ENCODE results near the gene CTSS.
"Not testable (repeated sequence)": the region's sequence is repeated elsewhere in the genome, so short reads cannot be mapped to it uniquely, and the experiment has no call there.

CTSS gene

DNA sequence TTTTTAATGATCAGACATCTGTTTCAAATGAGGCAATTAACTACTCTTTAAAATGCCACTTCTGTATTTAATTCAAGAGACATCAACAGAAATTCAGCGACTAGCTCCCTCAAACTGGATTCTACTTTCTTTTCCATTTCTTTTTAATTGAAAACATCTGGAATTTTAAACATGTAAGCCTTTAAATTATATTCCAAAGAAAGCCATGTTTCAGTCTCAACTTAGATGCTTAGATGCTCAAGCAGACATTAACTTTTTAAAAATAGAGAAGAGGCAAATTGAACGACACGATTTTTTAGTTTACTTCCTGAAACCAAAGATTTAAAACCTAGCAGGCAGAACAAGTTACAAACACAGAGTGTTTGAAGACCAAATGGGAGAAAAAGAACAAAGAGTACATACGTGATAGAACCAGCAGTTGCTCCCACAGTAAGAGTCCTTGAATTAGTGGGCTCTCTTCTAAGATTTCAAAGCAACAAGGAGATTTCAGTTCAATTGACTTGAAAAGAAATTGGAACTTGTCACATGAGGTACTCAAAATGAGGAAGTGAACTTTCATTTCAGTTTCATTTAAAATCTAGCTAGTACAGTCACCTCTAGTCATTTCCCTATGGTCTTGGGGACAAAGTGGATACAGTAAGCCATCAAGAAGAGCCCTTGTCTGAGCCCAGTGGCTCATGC, at the start of gene CTSS:
CTSS (minus strand) TSS at position 483 of the 681 bp plus-strand sequence. CDS start 1,015 bp downstream, outside the sequence.
- peak within 1 kb of the TSS; percentile 52 for H3K27ac ChIP-seq
- DNase-seq (ENCODE audit: low read depth, low spot score), result no peak

DNA sequence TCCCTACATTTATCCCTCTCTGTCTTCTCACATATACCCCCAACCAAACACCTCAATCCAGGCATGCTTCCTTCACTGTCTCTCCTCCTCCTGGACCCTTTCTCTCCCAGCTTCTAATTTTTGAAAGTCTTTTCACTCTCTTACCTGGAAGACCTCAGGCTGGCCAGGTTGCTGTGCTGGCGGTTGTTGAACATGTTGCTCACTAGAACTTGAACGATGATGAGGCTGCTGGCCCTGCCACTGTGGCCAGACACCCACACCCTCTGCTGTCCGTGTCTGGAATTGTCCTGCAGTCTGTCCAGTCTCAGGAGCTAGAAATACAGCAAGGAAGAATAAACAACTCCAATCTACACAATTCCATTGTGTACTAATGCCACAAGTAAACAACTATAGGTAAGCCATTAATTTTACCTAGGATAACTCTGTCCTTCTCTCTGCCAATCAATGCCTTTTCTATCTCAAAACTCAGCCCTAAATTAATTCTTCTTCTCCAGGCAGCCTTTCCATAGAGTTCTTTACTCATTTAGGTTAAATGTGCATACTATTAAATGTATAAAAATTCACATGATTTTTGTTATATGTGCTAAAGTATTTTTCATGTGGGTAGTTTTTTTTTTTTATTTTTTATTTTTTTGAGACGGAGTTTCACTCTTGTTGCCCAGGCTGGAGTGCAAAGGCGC, 47.6 kb upstream of the CTSS start:
- DNase-seq (ENCODE audit: low read depth, low spot score), result peak; percentile 24
- no peak overlapping the region for H3K27ac ChIP-seq

DNA sequence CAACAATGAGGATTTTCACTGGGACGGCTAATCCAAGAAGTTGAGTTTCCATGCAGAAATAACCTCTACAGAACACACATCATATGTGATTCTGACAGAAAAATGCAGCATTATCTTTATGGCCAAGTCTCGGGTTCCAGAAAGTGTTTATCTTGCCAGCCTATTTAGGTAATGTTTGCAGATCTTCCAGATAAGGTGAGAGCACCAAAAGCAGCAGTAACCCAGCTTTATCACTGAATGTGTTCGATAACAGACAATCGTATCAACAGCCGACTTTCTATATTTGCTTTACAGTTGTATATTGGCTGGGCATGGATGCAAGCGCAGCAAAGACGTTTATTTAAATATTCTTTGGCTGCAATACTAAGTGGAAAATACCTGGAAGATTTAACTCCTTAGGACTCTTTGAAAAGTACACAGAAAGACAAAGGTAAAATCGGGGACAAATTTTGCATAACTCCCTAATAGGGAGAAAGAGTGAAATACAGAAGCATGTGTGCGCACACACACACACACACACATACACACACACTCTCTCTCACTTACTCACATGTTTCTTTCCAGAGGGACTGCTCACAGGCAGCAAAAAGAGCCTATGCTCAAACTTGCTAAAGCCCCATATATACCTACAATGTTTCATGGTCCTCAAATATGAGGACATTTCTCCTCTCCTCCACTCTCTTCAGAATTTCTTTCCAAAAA, 45.5 kb upstream of the CTSS start:
- no peak overlapping the region for H3K27ac ChIP-seq
- no peak for DNase-seq (ENCODE audit: low read depth, low spot score)

DNA sequence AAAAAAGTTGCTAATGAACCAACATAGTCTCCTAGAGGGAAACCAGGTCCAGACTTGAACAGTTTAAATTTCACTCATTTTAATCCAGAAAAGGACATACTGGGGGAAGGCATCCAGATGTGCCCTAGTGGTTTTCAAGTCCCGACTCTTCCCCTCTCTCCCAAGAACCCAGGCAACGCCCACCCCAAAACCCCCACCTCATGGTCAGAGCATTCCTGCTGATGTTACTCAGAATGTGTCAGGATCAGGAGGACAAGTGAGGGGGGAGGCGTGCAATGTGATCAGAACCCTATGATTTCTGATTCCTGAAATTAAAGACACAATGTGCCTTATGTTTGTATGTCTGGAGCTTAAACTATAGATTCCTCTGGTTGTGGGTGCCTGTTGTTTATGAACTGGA, 44.1 kb upstream of the CTSS start:
- DNase-seq (ENCODE audit: low read depth, low spot score), result peak; percentile 69
- peak overlapping the region; percentile 46 for H3K27ac ChIP-seq

DNA sequence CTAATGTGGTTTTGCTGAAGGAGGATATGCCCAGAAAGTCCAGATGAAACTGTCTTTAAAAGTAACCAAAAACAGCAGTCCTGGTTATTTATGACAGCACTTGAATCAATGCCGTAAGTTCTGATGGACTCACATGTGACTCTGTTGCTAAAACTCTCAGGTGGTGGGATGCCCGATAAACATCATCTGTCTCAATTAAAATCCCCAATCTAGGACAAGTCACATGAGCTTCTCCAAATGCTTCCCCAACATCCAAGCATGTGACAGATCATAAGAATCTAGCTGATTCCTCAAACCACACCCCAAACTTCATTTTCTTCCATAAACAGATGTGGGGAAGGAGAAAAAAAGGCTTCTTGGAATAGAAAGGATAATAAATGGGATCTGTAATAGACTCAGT, 43.3 kb upstream of the CTSS start:
- no peak overlapping the region for H3K27ac ChIP-seq
- no peak for DNase-seq (ENCODE audit: low read depth, low spot score)

DNA sequence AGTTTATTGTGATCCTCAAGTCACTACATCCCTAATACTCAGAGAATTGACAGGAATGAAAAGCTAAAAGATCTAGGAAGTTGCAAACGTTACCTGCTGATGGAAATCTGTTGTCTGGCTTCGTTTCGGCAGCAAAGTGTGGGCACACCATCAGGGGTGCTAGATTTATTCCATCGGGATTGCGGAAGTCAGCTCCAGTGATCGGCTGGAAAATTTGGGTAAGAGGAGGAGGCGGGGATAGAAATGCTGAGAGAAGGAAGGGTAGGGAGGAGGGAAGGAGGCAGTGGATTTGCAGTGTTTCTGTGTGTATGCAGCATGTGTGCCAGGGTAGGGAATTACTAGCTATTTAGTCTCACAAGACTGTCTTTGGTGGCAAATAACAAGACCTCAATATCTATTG, 42.5 kb upstream of the CTSS start, which contains the start of gene CTSK:
CTSK (minus strand) TSS at position 140 of the 400 bp plus-strand sequence. CDS start 1,455 bp downstream, outside the sequence.
- no peak for DNase-seq (ENCODE audit: low read depth, low spot score)
- H3K27ac ChIP-seq, result no peak within 1 kb of the TSS

DNA sequence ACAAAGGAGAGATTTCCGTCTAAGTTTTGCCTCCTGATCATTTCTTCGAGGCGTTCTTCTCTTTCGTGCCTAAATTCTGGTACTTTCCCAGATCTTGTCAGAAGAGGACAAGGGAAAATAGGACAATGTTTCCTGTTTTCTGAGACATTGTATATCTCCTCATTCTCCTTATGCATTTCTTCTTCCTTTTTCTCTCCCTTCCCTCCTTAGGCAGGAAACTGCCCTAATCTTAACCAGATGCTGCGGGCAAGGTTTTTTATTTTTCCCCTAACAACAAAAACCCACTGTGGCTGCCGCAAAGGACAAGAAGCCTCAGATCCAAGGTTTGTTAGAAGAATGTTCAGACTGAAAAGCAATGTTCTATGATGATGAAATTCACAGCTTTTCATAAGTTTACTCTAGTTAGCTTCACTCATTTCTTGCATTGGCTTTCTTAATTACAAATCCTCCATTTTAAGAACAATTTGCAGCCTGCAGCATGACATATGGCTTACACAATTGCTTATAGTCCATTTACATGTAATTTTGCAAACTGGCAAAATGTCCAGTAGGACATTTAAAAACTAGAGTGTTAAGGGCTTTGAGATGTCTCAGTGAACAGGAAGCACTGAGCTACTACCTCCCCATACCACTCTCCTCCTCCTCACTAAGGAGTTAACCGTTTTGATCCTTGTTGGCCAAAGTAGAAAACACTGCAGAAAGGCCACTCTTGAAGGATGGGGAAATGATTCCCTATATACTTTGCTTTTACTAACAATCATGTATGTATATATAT, 41.9 kb upstream of the CTSS start:
- no peak for DNase-seq (ENCODE audit: low read depth, low spot score)

DNA sequence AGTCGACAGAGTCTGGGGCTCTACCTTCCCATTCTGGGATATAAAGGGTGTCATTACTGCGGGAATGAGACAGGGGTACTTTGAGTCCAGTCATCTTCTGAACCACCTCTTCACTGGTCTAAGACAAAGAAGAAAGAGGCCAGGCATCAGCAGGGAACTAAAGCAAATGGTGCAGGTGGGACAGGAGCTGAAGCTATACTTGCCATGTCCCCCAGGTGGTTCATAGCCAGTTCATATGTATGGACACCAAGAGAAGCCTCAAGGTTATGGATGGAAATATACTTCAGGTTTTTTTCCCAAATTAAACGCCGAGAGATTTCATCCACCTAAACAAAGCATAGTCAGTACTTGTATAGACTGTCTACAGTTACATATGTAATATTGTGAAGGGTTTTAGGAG, 40.3 kb upstream of the CTSS start:
- DNase-seq (ENCODE audit: low read depth, low spot score), result no peak
- H3K27ac ChIP-seq, result no peak overlapping the region

More for the DNA sequence above, 41.9 kb upstream of the CTSS start:
- H3K27ac ChIP-seq, result no peak overlapping the region

DNA sequence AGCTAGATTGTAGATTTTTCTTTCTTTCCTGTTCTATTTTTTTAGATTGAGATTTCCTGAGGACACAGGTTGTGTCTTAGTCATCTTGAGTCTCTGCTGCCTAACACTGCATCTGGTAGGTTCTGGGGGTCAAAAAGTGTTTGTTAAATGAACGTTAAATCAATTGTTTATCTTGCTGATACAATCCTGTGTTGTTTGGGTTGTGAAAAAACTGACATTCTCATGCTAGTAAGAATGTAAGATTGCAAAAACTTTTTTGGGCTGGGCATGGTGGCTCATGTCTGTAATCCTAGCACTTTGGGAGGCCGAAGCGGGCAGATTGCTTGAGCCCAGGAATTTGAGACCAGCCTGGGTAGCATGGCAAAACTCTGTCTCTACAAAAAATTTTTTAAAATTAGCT, 39.1 kb upstream of the CTSS start:
- H3K27ac ChIP-seq, result no peak overlapping the region
- no peak for DNase-seq (ENCODE audit: low read depth, low spot score)

DNA sequence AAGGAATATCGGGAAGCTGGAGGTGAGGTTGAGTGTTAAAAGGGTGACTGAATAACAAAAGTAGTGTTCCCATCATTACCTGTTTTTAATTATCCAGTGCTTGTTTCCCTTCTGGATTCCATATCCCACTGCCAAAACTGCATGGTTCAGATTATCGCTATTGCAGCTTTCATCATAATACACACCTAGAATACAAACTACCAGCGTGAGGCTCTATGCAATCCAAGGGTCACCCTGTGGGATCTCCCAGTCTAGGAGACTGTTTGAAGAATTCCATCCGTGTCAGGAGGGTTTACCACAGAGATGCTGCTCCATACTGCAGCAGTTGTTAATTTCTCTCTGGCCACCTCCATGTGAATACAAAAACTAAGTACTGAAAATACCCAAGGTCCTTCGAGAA, 33.5 kb upstream of the CTSS start:
- no peak for DNase-seq (ENCODE audit: low read depth, low spot score)
- no peak overlapping the region for H3K27ac ChIP-seq

DNA sequence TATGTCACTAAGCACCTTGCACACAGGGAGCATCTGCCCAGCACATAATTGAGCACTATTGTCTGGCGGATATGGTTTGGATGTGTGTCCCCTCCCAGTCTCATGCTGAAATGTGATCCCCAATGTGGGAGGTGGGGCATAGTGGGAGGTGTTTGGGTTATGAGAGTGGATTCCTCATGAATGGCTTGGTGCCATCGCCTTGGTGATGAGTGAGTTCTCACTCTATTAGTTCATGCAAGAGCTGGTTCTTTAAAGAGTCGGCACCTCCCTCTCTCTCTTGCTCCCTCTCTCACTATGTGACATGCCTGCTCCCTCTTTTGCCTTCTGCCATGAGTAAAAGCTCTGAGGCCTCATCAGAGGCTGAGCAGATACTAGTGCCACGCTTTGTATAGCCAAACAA, 32.9 kb upstream of the CTSS start:
- no peak overlapping the region for H3K27ac ChIP-seq
- no peak for DNase-seq (ENCODE audit: low read depth, low spot score)

DNA sequence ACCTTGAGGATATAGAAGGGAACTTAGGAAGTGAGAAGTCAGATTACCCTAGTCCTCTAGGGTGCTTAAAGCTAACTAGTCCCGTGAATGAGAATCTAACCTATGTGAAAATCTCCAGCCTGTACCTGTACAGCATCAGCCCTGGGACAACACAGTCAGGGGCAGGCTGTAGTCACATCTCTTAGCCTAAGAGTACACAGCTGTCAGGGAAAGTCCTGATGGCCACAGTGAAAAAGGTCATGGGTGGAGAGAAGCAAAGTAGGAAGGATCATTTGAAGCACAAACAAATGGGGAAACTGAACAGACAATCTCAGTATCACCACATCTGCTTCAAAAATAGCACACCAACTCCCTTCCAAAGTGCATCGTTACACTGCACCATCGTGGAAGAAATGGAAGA, 30.8 kb upstream of the CTSS start:
- DNase-seq (ENCODE audit: low read depth, low spot score), result no peak
- no peak overlapping the region for H3K27ac ChIP-seq

DNA sequence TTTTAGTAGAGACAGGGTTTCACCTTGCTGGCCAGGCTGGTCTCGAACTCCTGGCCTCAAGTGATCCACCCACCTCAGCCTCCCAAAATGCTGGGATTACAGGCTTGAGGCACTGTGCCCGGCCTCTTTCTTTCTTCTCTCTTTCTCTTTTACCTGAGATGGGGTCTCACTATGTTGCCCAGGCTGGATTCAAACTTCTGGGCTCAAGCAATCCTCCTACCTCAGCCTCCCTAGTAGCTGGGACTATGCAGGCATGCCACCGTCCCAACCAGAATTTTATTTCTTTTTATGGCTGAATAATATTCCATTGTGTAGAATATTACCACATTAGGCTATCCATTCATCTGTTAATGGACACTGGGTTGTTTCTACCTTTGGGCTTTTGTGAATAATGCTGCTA, 28.2 kb upstream of the CTSS start:
- not testable (repeated sequence) for DNase-seq (ENCODE audit: low read depth, low spot score); H3K27ac ChIP-seq

DNA sequence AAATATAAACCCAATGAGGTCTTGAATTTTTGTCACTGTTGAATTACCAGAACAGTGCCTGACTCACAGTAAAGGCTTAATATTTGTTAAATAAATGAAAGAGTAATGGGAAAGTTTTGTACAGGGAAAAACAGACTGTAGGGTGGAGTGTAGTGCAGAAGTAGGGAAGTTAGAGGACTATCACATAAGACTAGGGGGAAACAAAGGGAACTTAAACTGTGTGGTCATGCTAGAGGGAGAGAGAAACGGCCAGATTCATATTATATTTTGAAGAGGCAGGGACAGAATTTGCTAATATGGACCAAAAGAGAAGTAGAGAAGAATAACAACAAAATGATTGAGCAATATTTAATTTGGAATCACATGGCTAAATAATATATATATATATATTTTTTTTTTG, 27.6 kb upstream of the CTSS start:
- no peak overlapping the region for H3K27ac ChIP-seq
- no peak for DNase-seq (ENCODE audit: low read depth, low spot score)

DNA sequence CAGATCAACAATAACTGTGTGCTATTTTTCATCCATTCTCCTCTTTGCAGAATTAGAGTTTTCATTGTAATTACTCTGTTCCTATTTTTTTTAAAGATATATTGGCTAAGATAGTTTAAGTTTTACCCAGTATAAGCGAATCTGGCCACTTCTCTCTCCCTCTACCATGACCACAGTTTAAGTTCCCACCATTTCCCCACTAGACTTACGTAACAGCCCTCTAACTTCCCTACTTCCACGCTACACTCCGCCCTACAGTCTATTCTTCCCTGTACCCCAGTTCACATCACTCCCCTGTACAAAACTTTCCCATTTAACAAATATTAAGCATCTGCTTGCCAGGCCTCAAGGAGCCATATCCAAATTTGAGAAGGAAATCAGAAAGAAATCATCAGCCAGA, 26.0 kb upstream of the CTSS start:
- H3K27ac ChIP-seq, result no peak overlapping the region
- no peak for DNase-seq (ENCODE audit: low read depth, low spot score)

DNA sequence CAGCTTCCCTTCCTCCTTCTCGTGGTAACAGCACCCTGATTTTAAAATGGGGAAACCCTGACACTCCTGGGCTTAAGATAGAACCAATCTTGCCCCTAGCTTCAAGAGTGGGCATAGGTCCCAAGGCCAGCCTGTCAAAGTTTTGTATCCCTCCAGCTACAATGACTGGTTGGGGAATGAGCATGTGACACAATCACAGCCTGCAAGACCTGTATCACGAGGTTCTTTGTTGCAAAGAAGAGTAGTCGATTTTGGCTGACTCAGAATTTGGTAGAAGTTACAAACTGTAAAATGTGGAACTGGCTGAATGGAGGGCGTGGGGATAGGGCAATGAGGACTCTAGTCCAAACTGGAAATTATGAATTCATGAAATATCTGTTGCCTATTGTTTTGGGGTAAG, 23.8 kb upstream of the CTSS start:
- H3K27ac ChIP-seq, result no peak overlapping the region
- DNase-seq (ENCODE audit: low read depth, low spot score), result no peak

DNA sequence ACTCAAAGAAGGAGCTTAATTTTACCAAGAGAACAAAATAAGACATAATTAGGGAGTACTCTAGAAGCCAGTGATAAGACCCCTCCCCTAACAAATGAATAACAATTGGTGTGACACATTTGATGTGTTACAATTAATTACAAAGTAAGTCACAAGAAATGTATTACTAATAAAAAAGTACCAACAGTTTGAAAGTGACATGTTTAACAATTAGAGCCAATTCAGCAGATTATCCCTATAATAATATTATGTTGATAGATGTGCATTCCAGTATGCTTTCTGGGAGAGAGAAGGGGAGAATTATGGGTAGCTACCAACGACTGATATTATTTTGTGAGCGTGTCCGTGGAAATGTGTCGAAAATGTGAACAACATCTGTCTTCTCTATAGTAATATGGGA, 23.4 kb upstream of the CTSS start:
- DNase-seq (ENCODE audit: low read depth, low spot score), result no peak
- H3K27ac ChIP-seq, result no peak overlapping the region

DNA sequence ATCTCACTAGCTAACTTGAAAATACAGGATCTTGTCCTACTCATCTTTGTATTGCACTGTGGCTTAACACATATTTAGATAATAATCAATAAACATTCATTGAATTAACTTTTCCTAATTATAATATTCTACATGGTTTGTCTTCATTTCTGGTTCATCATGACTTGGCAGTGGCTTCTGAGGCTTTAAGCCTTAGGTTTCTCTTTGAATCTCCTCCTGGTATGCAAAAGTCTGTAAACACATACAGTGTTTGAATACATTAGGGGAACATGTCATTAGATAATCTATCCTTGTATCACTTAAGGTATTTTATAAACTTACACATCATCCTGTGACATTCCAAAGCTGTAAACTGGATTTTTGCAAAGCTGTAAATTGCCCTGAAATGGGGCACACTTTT, 21.9 kb upstream of the CTSS start:
- no peak for DNase-seq (ENCODE audit: low read depth, low spot score)
- H3K27ac ChIP-seq, result no peak overlapping the region

DNA sequence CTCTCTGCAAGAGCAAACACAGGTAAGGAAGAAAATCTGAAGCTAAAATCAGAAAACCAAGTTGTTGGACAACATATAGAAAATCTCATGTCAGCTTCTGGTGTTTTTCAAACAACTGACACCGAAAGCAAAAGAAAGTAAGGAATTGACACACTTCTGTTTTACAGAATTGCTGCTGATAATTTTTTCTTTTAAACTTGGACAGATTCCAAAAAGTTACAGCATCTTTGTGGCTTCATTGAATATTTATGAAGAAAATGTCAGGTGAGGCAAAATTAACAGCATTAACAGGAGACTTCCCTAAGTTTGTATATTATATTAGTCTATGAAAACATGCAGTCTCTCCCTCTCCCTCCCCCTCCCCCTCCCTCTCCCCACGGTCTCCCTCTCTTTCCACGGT, 14.9 kb upstream of the CTSS start:
- no peak overlapping the region for H3K27ac ChIP-seq
- no peak for DNase-seq (ENCODE audit: low read depth, low spot score)

DNA sequence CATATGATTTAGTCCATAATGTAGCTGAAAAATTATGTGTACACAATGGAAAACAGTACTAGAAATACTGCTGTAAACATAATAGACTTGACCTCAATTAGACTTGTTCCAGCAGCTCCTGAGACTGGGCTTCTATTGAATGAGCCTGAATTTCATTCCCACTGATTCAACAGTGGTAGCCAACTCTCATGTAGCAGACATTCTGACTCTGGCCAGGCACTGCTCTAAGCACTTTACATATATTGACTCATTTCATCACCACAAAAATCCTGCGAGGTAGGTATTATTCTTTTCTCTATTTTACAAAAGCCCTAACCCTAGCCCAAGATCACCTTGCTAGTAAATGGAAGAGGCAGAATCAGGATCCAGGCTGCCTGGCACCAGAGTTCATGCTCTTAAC, 12.8 kb upstream of the CTSS start:
- H3K27ac ChIP-seq, result peak overlapping the region; percentile 6

DNA sequence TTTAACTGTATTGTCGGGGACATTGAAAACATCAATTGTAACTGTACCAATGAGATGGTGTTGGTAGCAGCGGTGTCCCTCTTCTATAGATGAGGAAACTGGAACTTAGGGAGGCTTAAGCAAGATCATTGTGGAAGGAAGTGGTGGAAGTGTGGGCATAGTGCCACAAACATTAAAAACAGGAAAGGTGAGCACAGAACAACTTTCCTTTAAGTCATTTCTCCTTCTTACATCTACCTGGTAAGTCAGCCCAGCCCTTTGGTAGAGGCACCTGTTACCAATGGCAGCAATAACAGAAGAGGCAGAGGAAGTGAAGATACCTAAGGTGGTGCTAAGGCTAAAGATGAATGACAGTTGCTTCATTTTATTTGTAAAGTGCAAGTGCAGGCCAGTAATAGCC, 12.0 kb upstream of the CTSS start:
- H3K27ac ChIP-seq, result no peak overlapping the region
- DNase-seq (ENCODE audit: low read depth, low spot score), result no peak

More for the DNA sequence above, 12.8 kb upstream of the CTSS start:
- DNase-seq (ENCODE audit: low read depth, low spot score), result peak; percentile 29

All from epithelial cell of prostate (primary cell).